Activated naive CD4-positive, alpha-beta T cell treated with anti-CD3 and anti-CD28 coated beads, Interleukin-2, amount 50 U/mL, for 16 hours (primary cell): ENCODE data around the gene DNAJC2.
"Not testable (repeated sequence)": the region's sequence is repeated elsewhere in the genome, so short reads cannot be mapped to it uniquely, and the experiment has no call there.

ENCODE experiments used
- DNase-seq: peaks from one replicate; pipeline ENCODE4 v3.0.0-alpha.2; 2020

Gene DNAJC2

GRCh38 chr7:103264054-103264453, 80.5 kb downstream of the DNAJC2 start:
- DNase-seq = not testable (repeated sequence)
